ENCODE data around the gene IL1RAPL1.

The IL1RAPL1 gene

GRCh38 chrX:28665778-28666177 lies 78.5 kb downstream of the IL1RAPL1 start:
- TF ChIP-seq SUZ12 (IDR thresholded peaks at IDR 0.05; ENCODE audit: extremely low read depth, insufficient read depth, insufficient read length) (no peak), YY1 (IDR thresholded peaks at IDR 0.05; ENCODE audit: insufficient read depth, insufficient read length) (no peak), ZNF274 (IDR thresholded peaks at IDR 0.05; ENCODE audit: low read depth, low read length) (no peak)
- Histone ChIP-seq H3K4me1 (ENCODE audit: insufficient read depth, insufficient read length) (no peaks in the 10 kb centered on the region), H3K4me3 (ENCODE audit: insufficient read length, low read depth) (no peak overlapping the region), H3K36me3 (ENCODE audit: insufficient read depth, insufficient read length, low read length) (no peaks in the 10 kb centered on the region), H3K9me3 (ENCODE audit: insufficient read depth, low read length) (no peaks in the 10 kb centered on the region), H3K27me3 (ENCODE audit: insufficient read depth, insufficient read length) (no peaks in the 10 kb centered on the region), H3K9ac (ENCODE audit: insufficient read length, low read depth) (no peak overlapping the region)
- no peak for DNase-seq (ENCODE audit: low read depth, low spot score)

GRCh38 chrX:28668303-28668702 lies 81.1 kb downstream of the IL1RAPL1 start:
- no peak for TF ChIP-seq YY1 (IDR thresholded peaks at IDR 0.05; ENCODE audit: insufficient read depth, insufficient read length)
- no peak for TF ChIP-seq SUZ12 (IDR thresholded peaks at IDR 0.05; ENCODE audit: extremely low read depth, insufficient read depth, insufficient read length)
- TF ChIP-seq ZNF274 (IDR thresholded peaks at IDR 0.05; ENCODE audit: low read depth, low read length), result no peak
- Histone ChIP-seq H3K27me3 (ENCODE audit: insufficient read depth, insufficient read length) (no peaks in the 10 kb centered on the region), H3K9ac (ENCODE audit: insufficient read length, low read depth) (no peak overlapping the region)

GRCh38 chrX:28668957-28669356 lies 81.7 kb downstream of the IL1RAPL1 start:
- Histone ChIP-seq H3K9ac (ENCODE audit: insufficient read length, low read depth) (no peak overlapping the region), H3K4me3 (ENCODE audit: insufficient read length, low read depth) (no peak overlapping the region), H3K4me1 (ENCODE audit: insufficient read depth, insufficient read length) (no peaks in the 10 kb centered on the region), H3K27me3 (ENCODE audit: insufficient read depth, insufficient read length) (no peaks in the 10 kb centered on the region), H3K36me3 (ENCODE audit: insufficient read depth, insufficient read length, low read length) (no peaks in the 10 kb centered on the region), H3K9me3 (ENCODE audit: insufficient read depth, low read length) (no peaks in the 10 kb centered on the region)
- TF ChIP-seq SUZ12 (IDR thresholded peaks at IDR 0.05; ENCODE audit: extremely low read depth, insufficient read depth, insufficient read length) (no peak), ZNF274 (IDR thresholded peaks at IDR 0.05; ENCODE audit: low read depth, low read length) (no peak), YY1 (IDR thresholded peaks at IDR 0.05; ENCODE audit: insufficient read depth, insufficient read length) (no peak)
- DNase-seq (ENCODE audit: low read depth, low spot score), result no peak

More at GRCh38 chrX:28668303-28668702, 81.1 kb downstream of the IL1RAPL1 start:
- Histone ChIP-seq H3K36me3 (ENCODE audit: insufficient read depth, insufficient read length, low read length) (no peaks in the 10 kb centered on the region), H3K9me3 (ENCODE audit: insufficient read depth, low read length) (no peaks in the 10 kb centered on the region), H3K4me3 (ENCODE audit: insufficient read length, low read depth) (no peak overlapping the region), H3K4me1 (ENCODE audit: insufficient read depth, insufficient read length) (no peaks in the 10 kb centered on the region)
- DNase-seq (ENCODE audit: low read depth, low spot score), result no peak

GRCh38 chrX:28670074-28670473 lies 82.8 kb downstream of the IL1RAPL1 start:
- DNase-seq (ENCODE audit: low read depth, low spot score), result no peak
- H3K4me1 ChIP-seq (ENCODE audit: insufficient read depth, insufficient read length), result no peaks in the 10 kb centered on the region
- no peaks in the 10 kb centered on the region for H3K36me3 ChIP-seq (ENCODE audit: insufficient read depth, insufficient read length, low read length)
- no peak overlapping the region for H3K9ac ChIP-seq (ENCODE audit: insufficient read length, low read depth)
- no peaks in the 10 kb centered on the region for H3K9me3 ChIP-seq (ENCODE audit: insufficient read depth, low read length)
- H3K4me3 ChIP-seq (ENCODE audit: insufficient read length, low read depth), result no peak overlapping the region
- no peaks in the 10 kb centered on the region for H3K27me3 ChIP-seq (ENCODE audit: insufficient read depth, insufficient read length)
- no peak for TF ChIP-seq ZNF274 (IDR thresholded peaks at IDR 0.05; ENCODE audit: low read depth, low read length)
- no peak for TF ChIP-seq YY1 (IDR thresholded peaks at IDR 0.05; ENCODE audit: insufficient read depth, insufficient read length)
- TF ChIP-seq SUZ12 (IDR thresholded peaks at IDR 0.05; ENCODE audit: extremely low read depth, insufficient read depth, insufficient read length), result no peak

GRCh38 chrX:28675173-28675572 lies 87.9 kb downstream of the IL1RAPL1 start:
- H3K9ac ChIP-seq (ENCODE audit: insufficient read length, low read depth), result no peak overlapping the region
- no peaks in the 10 kb centered on the region for H3K36me3 ChIP-seq (ENCODE audit: insufficient read depth, insufficient read length, low read length)
- H3K4me3 ChIP-seq (ENCODE audit: insufficient read length, low read depth), result no peak overlapping the region
- TF ChIP-seq SUZ12 (IDR thresholded peaks at IDR 0.05; ENCODE audit: extremely low read depth, insufficient read depth, insufficient read length) (no peak), YY1 (IDR thresholded peaks at IDR 0.05; ENCODE audit: insufficient read depth, insufficient read length) (no peak), ZNF274 (IDR thresholded peaks at IDR 0.05; ENCODE audit: low read depth, low read length) (no peak)
- no peaks in the 10 kb centered on the region for H3K4me1 ChIP-seq (ENCODE audit: insufficient read depth, insufficient read length)
- H3K9me3 ChIP-seq (ENCODE audit: insufficient read depth, low read length), result no peaks in the 10 kb centered on the region
- H3K27me3 ChIP-seq (ENCODE audit: insufficient read depth, insufficient read length), result no peaks in the 10 kb centered on the region
- no peak for DNase-seq (ENCODE audit: low read depth, low spot score)

- Histone ChIP-seq H3K9me3 (ENCODE audit: insufficient read depth, low read length) (no peaks in the 10 kb centered on the region), H3K4me3 (ENCODE audit: insufficient read length, low read depth) (no peak overlapping the region), H3K9ac (ENCODE audit: insufficient read length, low read depth) (no peak overlapping the region), H3K36me3 (ENCODE audit: insufficient read depth, insufficient read length, low read length) (no peaks in the 10 kb centered on the region), H3K27me3 (ENCODE audit: insufficient read depth, insufficient read length) (no peaks in the 10 kb centered on the region), H3K4me1 (ENCODE audit: insufficient read depth, insufficient read length) (no peaks in the 10 kb centered on the region)
- no peak for DNase-seq (ENCODE audit: low read depth, low spot score)
- no peak for TF ChIP-seq ZNF274 (IDR thresholded peaks at IDR 0.05; ENCODE audit: low read depth, low read length)
Observed at GRCh38 chrX:28693101-28693500, 105.9 kb downstream of the IL1RAPL1 start.

- Histone ChIP-seq H3K27me3 (ENCODE audit: insufficient read depth, insufficient read length) (no peaks in the 10 kb centered on the region), H3K36me3 (ENCODE audit: insufficient read depth, insufficient read length, low read length) (no peaks in the 10 kb centered on the region), H3K9ac (ENCODE audit: insufficient read length, low read depth) (no peak overlapping the region), H3K9me3 (ENCODE audit: insufficient read depth, low read length) (no peaks in the 10 kb centered on the region), H3K4me3 (ENCODE audit: insufficient read length, low read depth) (no peak overlapping the region), H3K4me1 (ENCODE audit: insufficient read depth, insufficient read length) (no peaks in the 10 kb centered on the region)
- no peak for DNase-seq (ENCODE audit: low read depth, low spot score)
- TF ChIP-seq ZNF274 (IDR thresholded peaks at IDR 0.05; ENCODE audit: low read depth, low read length), result no peak
- TF ChIP-seq YY1 (IDR thresholded peaks at IDR 0.05; ENCODE audit: insufficient read depth, insufficient read length), result no peak
Observed at GRCh38 chrX:28697732-28698131, 110.5 kb downstream of the IL1RAPL1 start.

- DNase-seq (ENCODE audit: low read depth, low spot score), result no peak
- TF ChIP-seq ZNF274 (IDR thresholded peaks at IDR 0.05; ENCODE audit: low read depth, low read length), result no peak
- no peak for TF ChIP-seq YY1 (IDR thresholded peaks at IDR 0.05; ENCODE audit: insufficient read depth, insufficient read length)
- no peak for TF ChIP-seq SUZ12 (IDR thresholded peaks at IDR 0.05; ENCODE audit: extremely low read depth, insufficient read depth, insufficient read length)
- Histone ChIP-seq H3K27me3 (ENCODE audit: insufficient read depth, insufficient read length) (no peaks in the 10 kb centered on the region), H3K9me3 (ENCODE audit: insufficient read depth, low read length) (no peaks in the 10 kb centered on the region), H3K4me3 (ENCODE audit: insufficient read length, low read depth) (no peak overlapping the region), H3K36me3 (ENCODE audit: insufficient read depth, insufficient read length, low read length) (no peaks in the 10 kb centered on the region), H3K9ac (ENCODE audit: insufficient read length, low read depth) (no peak overlapping the region), H3K4me1 (ENCODE audit: insufficient read depth, insufficient read length) (no peaks in the 10 kb centered on the region)
Observed at GRCh38 chrX:28701222-28701621, 114.0 kb downstream of the IL1RAPL1 start.

All from NT2/D1 (cell line).